ENCODE results near the gene NCEH1. TPM values are rescaled to one million over a fixed set of nuclear protein-coding genes. Genes with fewer than 3 reads are reported as not detected.

The NCEH1 gene
- total and polyA plus RNA-seq, 5 donors from 2014 or later: 0.43 to 2.1 (median 0.62) TPM

DNA sequence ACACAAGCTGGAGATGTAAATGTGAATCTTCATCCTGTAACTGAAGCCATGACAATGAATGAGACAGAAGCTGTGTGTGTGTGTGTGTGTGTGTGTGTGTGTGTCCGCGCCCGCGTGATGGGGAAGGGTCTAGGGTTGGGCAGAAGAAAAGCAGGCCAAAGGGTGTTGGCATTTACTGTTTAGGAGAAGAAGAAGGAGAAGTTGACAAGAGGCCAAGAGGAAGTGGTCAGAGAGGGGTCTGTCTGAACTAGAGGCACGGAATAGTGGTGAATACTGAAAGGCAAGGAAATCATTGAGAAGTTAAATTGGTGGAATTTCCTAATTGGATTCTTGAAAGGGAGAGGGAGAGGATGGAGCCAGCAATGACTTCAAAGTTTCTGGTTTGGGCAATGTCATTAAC is 5.6 kb upstream of the NCEH1 start:
- Mint-ChIP-seq H3K4me3 (no peak overlapping the region), H3K27ac (no peak overlapping the region), H3K4me1 (peaks cover 0 to 4% (median 0%) of the 10 kb centered on the region in 4 donors), H3K27me3 (peaks cover 32% of the 10 kb centered on the region), H3K9me3 (peaks cover 0 to 2% (median 0%) of the 10 kb centered on the region in 7 donors), H3K36me3 (no peaks in the 10 kb centered on the region)
- no peaks in the 10 kb centered on the region for H3K4me1 ChIP-seq (ENCODE audit: control insufficient read depth, insufficient read depth, low read length, poor library complexity, severe bottlenecking)
- H3K4me3 ChIP-seq (ENCODE audit: low read depth, low read length): no peak overlapping the region
- H3K27me3 ChIP-seq (ENCODE audit: control insufficient read depth, insufficient read depth, low read length): peaks cover 7% of the 10 kb centered on the region
- H3K36me3 ChIP-seq (ENCODE audit: control insufficient read depth, insufficient read depth, low read length): no peaks in the 10 kb centered on the region
- ATAC-seq (ENCODE audit: low read depth in 2 of 2): no peak
- H3K9me3 ChIP-seq (ENCODE audit: control insufficient read depth in 2 of 2, low read length in 2 of 2): no peaks in the 10 kb centered on the region
- H3K27ac ChIP-seq (ENCODE audit: insufficient read depth, low read length, poor library complexity, severe bottlenecking): no peak overlapping the region
- no peak for DNase-seq

DNA sequence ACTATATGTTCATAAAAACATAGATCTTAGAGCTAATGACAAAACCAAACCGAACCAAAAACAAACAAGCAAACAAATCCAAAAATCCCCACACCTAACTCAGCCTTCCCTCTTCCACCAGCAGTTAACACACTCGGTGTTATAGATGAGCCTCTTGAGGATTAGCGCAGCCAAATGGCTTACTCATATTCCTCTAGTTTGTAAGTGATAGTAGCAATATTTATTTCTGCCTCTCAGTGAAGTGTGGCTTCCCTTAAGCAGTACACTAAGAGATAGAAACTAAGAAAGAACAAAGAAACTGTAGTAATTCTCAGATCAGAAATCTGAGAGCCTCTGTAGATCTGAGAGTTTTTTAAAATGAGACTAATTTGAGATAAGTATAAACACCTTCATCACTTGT is 2.4 kb upstream of the NCEH1 start:
- ATAC-seq (ENCODE audit: low read depth in 2 of 2): no peak
- Mint-ChIP-seq H3K9me3 (peaks cover 0 to 2% (median 0%) of the 10 kb centered on the region in 7 donors), H3K4me3 (peak overlapping the region in 2 of 4 donors; percentile 62 to 70)

DNA sequence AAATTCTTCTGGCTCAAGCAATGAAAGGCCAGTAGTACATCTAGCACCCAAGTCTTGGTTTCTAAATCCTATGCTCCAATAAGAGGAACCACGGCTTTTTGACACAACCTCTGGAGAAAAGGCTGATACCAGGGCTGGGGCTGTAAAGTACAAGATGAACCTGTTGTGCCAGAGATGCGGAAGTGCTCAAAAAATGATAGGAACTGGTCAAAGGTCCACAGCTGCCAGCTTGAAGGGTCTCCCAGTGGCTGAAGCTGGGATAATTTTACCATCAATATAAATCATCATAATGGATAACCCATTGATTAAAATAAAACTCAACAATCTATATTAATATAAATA is 558 bp upstream of the NCEH1 start:
- peak overlapping the region in 2 of 3 donors; percentile 90 to 91 for H3K27ac Mint-ChIP-seq
- ATAC-seq (ENCODE audit: low read depth in 2 of 2): no peak
- peaks cover 28% of the 10 kb centered on the region for H3K27me3 Mint-ChIP-seq

More for the DNA sequence above, 2.4 kb upstream of the NCEH1 start:
- Mint-ChIP-seq H3K36me3 (no peaks in the 10 kb centered on the region), H3K4me1 (peaks cover 5 to 26% (median 16%) of the 10 kb centered on the region in 4 donors), H3K27ac (no peak overlapping the region), H3K27me3 (peaks cover 38% of the 10 kb centered on the region)
- Histone ChIP-seq H3K4me3 (ENCODE audit: low read depth, low read length) (no peak overlapping the region), H3K27me3 (ENCODE audit: control insufficient read depth, insufficient read depth, low read length) (no peaks in the 10 kb centered on the region), H3K4me1 (ENCODE audit: control insufficient read depth, insufficient read depth, low read length, poor library complexity, severe bottlenecking) (peaks cover 15% of the 10 kb centered on the region), H3K9me3 (ENCODE audit: control insufficient read depth in 2 of 2, low read length in 2 of 2) (no peaks in the 10 kb centered on the region), H3K36me3 (ENCODE audit: control insufficient read depth, insufficient read depth, low read length) (no peaks in the 10 kb centered on the region), H3K27ac (ENCODE audit: insufficient read depth, low read length, poor library complexity, severe bottlenecking) (no peak overlapping the region)
- DNase-seq: no peak

DNA sequence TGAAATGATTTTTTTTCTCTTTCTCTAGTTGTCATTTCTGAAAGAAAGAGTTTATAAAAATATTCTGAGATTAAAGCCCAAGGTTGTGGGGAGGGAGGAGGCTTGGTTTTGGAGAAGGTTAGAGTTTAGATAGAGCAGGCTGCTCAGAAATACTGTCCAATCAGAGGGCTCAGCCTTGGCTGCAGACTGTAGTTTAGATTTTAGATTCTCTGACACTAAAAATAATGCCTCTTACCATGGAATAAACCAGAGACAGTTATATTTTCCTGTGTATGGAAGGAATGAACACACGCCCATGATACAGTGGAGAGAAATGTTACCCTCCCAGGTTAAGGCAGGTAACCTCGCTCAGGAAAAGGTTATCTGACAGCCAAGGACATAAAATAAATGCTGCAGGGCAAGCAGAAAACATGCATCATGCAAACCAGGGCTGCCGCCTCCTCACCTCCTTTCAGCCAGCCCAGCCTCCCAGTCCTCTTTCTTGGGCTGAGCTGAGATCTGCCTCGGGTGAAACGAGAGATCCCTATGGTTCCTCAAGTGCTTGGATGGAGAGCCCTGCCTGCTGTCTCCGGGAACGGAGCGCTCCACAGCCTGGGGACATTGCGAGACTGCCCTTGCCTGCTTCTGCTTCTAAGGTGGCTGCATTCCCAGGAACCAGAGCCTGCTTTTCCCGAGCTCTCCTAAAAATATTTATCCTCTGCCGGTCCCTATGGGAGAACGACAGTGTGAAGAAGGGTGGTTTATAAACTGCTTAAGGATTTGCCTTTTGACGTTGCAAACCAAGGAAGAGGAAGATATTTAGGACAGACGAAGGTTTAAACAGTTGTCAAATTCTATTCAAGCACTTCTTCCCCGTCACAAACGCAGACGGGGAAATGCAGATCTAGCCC is 848 bp downstream of the NCEH1 start:
- Histone ChIP-seq H3K36me3 (ENCODE audit: control insufficient read depth, insufficient read depth, low read length) (no peaks in the 10 kb centered on the region), H3K9me3 (ENCODE audit: control insufficient read depth in 2 of 2, low read length in 2 of 2) (no peaks in the 10 kb centered on the region), H3K4me1 (ENCODE audit: control insufficient read depth, insufficient read depth, low read length, poor library complexity, severe bottlenecking) (peaks cover 15% of the 10 kb centered on the region), H3K4me3 (ENCODE audit: low read depth, low read length) (peak overlapping the region; percentile 97), H3K27ac (ENCODE audit: insufficient read depth, low read length, poor library complexity, severe bottlenecking) (no peak overlapping the region), H3K27me3 (ENCODE audit: control insufficient read depth, insufficient read depth, low read length) (no peaks in the 10 kb centered on the region)
- H3K36me3 Mint-ChIP-seq: no peaks in the 10 kb centered on the region
- H3K4me1 Mint-ChIP-seq: peaks cover 4 to 26% (median 15%) of the 10 kb centered on the region in 4 donors
- H3K4me3 Mint-ChIP-seq: peak overlapping the region; percentile 92 to 98 (median 96)
- H3K27ac Mint-ChIP-seq: peak overlapping the region in 2 of 3 donors; percentile 90 to 91
- ATAC-seq (ENCODE audit: low read depth in 2 of 2): no peak
- no peaks in the 10 kb centered on the region for H3K9me3 Mint-ChIP-seq
- H3K27me3 Mint-ChIP-seq: peaks cover 28% of the 10 kb centered on the region
- peak in 1 of 3 donors; percentile 8 for DNase-seq

More for the DNA sequence above, 558 bp upstream of the NCEH1 start:
- no peaks in the 10 kb centered on the region for H3K27me3 ChIP-seq (ENCODE audit: control insufficient read depth, insufficient read depth, low read length)
- no peaks in the 10 kb centered on the region for H3K36me3 ChIP-seq (ENCODE audit: control insufficient read depth, insufficient read depth, low read length)
- no peak overlapping the region for H3K27ac ChIP-seq (ENCODE audit: insufficient read depth, low read length, poor library complexity, severe bottlenecking)
- DNase-seq: no peak
- H3K9me3 ChIP-seq (ENCODE audit: control insufficient read depth in 2 of 2, low read length in 2 of 2): no peaks in the 10 kb centered on the region
- Mint-ChIP-seq H3K4me1 (peaks cover 4 to 26% (median 15%) of the 10 kb centered on the region in 4 donors), H3K4me3 (peak overlapping the region; percentile 92 to 98 (median 96)), H3K9me3 (no peaks in the 10 kb centered on the region), H3K36me3 (no peaks in the 10 kb centered on the region)
- H3K4me3 ChIP-seq (ENCODE audit: low read depth, low read length): peak overlapping the region; percentile 97
- H3K4me1 ChIP-seq (ENCODE audit: control insufficient read depth, insufficient read depth, low read length, poor library complexity, severe bottlenecking): peaks cover 15% of the 10 kb centered on the region

DNA sequence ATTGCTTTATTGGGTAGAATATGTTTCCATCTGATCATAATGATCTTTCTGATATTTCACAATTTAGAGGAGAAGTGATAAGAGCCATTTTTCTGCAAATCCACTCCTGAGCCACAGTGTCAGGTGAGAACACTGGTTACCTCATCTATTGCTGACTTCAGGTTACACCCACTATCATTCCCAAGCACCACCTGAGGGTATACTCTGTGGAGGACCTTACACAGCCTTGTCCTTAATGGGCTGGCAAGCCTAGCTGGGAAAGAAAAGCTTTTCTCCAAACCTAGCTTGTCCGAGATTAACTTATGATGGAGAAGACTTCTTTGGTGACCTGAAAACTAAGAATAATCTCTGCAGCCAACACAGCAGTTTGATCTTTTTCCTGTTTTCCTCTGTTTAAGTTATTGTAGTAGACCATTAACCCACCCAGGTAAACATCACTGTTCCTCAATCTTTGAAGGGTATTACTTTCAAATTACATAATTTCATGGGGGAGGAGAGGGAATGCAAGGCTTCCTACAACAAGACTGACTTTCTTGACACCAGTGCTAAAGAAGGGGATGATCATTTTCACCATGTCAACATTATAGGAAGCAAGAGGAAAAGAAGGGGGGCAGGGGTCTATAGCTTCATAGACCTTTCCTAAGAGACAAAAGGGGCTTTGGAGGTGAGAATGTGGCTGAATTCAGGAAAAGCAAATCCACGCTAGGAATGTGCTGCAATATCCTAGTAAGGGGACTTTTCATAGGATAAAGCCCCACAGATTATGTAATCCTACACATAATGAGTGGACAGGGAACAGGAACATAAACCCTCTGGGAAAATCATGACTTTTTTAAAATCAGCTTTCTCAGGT is 1.7 kb downstream of the NCEH1 start:
- Histone ChIP-seq H3K4me3 (ENCODE audit: low read depth, low read length) (no peak overlapping the region), H3K36me3 (ENCODE audit: control insufficient read depth, insufficient read depth, low read length) (no peaks in the 10 kb centered on the region), H3K27me3 (ENCODE audit: control insufficient read depth, insufficient read depth, low read length) (no peaks in the 10 kb centered on the region), H3K4me1 (ENCODE audit: control insufficient read depth, insufficient read depth, low read length, poor library complexity, severe bottlenecking) (peaks cover 15% of the 10 kb centered on the region), H3K9me3 (ENCODE audit: control insufficient read depth in 2 of 2, low read length in 2 of 2) (no peaks in the 10 kb centered on the region), H3K27ac (ENCODE audit: insufficient read depth, low read length, poor library complexity, severe bottlenecking) (no peak overlapping the region)
- H3K4me3 Mint-ChIP-seq: peak overlapping the region; percentile 92 to 98 (median 96)
- ATAC-seq (ENCODE audit: low read depth in 2 of 2): no peak
- no peak for DNase-seq
- no peaks in the 10 kb centered on the region for H3K36me3 Mint-ChIP-seq
- H3K9me3 Mint-ChIP-seq: no peaks in the 10 kb centered on the region
- H3K4me1 Mint-ChIP-seq: peaks cover 4 to 26% (median 15%) of the 10 kb centered on the region in 4 donors
- H3K27ac Mint-ChIP-seq: peak overlapping the region in 2 of 3 donors; percentile 59 to 91
- H3K27me3 Mint-ChIP-seq: peaks cover 28% of the 10 kb centered on the region

DNA sequence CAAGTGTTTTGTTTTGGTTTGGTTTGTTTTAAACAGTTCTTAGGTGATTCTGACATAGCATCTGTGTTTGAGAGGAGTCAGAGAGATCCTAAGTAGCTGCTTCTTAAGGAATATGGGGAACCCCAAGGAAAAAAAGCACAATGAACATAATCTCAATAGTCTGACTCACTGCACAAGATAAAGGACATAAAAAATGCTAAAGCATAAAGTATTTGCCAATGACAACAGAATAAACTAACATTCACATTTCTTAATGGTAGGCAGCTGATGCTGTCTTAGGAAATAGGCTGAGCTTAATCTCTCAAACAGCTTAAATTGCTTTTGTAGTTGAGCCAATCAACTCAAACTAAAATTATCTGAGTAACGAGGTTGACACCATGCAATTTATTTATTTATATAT is 2.9 kb downstream of the NCEH1 start:
- H3K4me3 ChIP-seq (ENCODE audit: low read depth, low read length): no peak overlapping the region
- peaks cover 4 to 26% (median 17%) of the 10 kb centered on the region in 4 donors for H3K4me1 Mint-ChIP-seq
- no peaks in the 10 kb centered on the region for H3K36me3 ChIP-seq (ENCODE audit: control insufficient read depth, insufficient read depth, low read length)
- no peak overlapping the region for H3K27ac Mint-ChIP-seq
- no peaks in the 10 kb centered on the region for H3K9me3 Mint-ChIP-seq
- no peaks in the 10 kb centered on the region for H3K27me3 ChIP-seq (ENCODE audit: control insufficient read depth, insufficient read depth, low read length)
- no peak overlapping the region for H3K27ac ChIP-seq (ENCODE audit: insufficient read depth, low read length, poor library complexity, severe bottlenecking)
- H3K4me3 Mint-ChIP-seq: no peak overlapping the region
- no peaks in the 10 kb centered on the region for H3K9me3 ChIP-seq (ENCODE audit: control insufficient read depth in 2 of 2, low read length in 2 of 2)
- no peaks in the 10 kb centered on the region for H3K36me3 Mint-ChIP-seq
- peaks cover 23% of the 10 kb centered on the region for H3K27me3 Mint-ChIP-seq
- peaks cover 15% of the 10 kb centered on the region for H3K4me1 ChIP-seq (ENCODE audit: control insufficient read depth, insufficient read depth, low read length, poor library complexity, severe bottlenecking)
- ATAC-seq (ENCODE audit: low read depth in 2 of 2) (no peak), DNase-seq (no peak)

DNA sequence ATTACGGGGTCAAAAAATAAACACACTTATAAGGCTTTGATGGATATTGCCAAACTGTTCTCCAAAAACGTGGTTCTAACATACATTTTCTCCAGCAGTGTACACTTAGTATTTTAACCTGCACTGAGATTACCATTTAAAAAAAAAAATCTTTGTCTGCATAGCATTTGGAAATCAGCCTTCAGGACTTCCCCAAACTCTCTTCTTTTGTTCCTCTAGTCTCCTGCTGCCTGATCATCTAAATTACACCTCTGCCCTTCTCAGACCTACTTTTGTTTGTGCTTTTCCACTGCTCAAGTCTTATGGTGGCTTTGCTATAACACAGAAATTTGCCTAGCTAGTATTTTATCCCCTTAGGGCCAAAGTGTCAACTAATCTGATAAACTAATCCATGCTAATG is 3.8 kb downstream of the NCEH1 start:
- H3K4me3 Mint-ChIP-seq: no peak overlapping the region
- no peak for DNase-seq
- H3K36me3 Mint-ChIP-seq: no peaks in the 10 kb centered on the region
- peaks cover 4 to 26% (median 18%) of the 10 kb centered on the region in 4 donors for H3K4me1 Mint-ChIP-seq
- H3K27me3 Mint-ChIP-seq: peaks cover 14% of the 10 kb centered on the region
- H3K4me3 ChIP-seq (ENCODE audit: low read depth, low read length): no peak overlapping the region
- H3K9me3 ChIP-seq (ENCODE audit: control insufficient read depth in 2 of 2, low read length in 2 of 2): no peaks in the 10 kb centered on the region
- H3K27me3 ChIP-seq (ENCODE audit: control insufficient read depth, insufficient read depth, low read length): no peaks in the 10 kb centered on the region
- no peaks in the 10 kb centered on the region for H3K9me3 Mint-ChIP-seq
- H3K4me1 ChIP-seq (ENCODE audit: control insufficient read depth, insufficient read depth, low read length, poor library complexity, severe bottlenecking): peaks cover 15% of the 10 kb centered on the region
- no peaks in the 10 kb centered on the region for H3K36me3 ChIP-seq (ENCODE audit: control insufficient read depth, insufficient read depth, low read length)
- H3K27ac Mint-ChIP-seq: peak overlapping the region in 1 of 3 donors; percentile 59
- no peak for ATAC-seq (ENCODE audit: low read depth in 2 of 2)
- no peak overlapping the region for H3K27ac ChIP-seq (ENCODE audit: insufficient read depth, low read length, poor library complexity, severe bottlenecking)
